ENCODE measurements around the gene ADAM12.

ADAM12 gene

DNA sequence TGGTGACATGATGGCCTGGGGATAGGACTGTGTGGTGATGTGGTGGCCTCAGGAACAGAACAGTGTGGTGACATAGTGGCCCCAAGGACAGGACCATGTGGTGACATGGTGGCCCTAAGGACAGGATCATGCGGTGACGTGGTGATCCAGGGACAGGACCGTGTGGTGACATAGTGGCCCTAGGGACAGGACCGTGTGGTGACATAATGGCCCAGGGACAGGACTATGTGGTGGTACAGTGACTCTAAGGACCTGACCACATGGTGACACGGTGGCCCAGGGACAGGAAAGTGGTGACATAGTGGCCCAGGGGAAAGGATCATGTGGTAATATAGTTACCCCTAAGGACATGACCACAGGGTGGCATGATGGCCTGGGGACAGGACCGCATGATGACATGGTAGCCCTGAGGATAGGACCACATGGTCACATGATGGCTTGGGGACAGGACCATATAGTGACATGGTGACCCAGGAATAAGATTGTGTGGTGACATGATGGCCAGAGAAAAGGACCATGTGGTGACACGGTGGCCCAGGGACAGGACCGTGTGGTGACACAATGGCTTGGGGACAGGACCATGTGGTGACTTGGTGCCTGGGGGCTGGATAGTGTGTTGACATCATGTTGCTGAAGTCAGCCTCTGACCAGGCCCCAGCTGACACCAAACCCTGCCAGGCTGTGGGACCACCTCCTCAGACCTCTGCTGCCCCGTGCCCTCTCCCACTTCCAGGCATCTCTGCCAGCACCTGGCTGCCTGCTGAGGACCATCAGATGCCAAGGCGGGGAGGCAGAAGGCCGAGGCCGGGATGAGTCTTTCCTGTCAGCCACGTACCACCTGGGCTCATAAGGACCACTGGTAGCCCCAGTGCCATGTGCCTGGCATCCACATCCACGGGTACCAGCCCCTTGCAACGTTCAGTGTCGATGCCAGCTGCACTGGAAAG, 99.5 kb downstream of the ADAM12 start:
- ATAC-seq (ENCODE audit: insufficient read depth, low read depth) (no peak), DNase-seq (no peak)
- Histone ChIP-seq H3K27me3 (ENCODE audit: insufficient read depth, low read length, poor library complexity) (no peaks in the 10 kb centered on the region), H3K36me3 (ENCODE audit: insufficient read depth, low read length) (no peaks in the 10 kb centered on the region), H2AFZ (ENCODE audit: low read depth, low read length) (no peak overlapping the region), H3K9me3 (ENCODE audit: insufficient read depth, low read length, severe bottlenecking) (no peaks in the 10 kb centered on the region), H3K27ac (ENCODE audit: low read length) (no peak overlapping the region), H3K79me2 (ENCODE audit: insufficient read depth, low read length) (no peaks in the 10 kb centered on the region), H3K4me2 (ENCODE audit: insufficient read depth, low read length) (no peak overlapping the region), H4K20me1 (ENCODE audit: insufficient read depth, low read length) (no peaks in the 10 kb centered on the region), H3K4me1 (ENCODE audit: insufficient read depth, low read length) (no peaks in the 10 kb centered on the region), H3K9ac (ENCODE audit: low read depth, low read length) (no peak overlapping the region), H3K4me3 (ENCODE audit: low read depth in 1 of 2, low read length in 2 of 2) (no peak overlapping the region)
- no peak for TF ChIP-seq EZH2 (IDR thresholded peaks at IDR 0.05; ENCODE audit: borderline replicate concordance, low read depth, low read length, severe bottlenecking)
- TF ChIP-seq, protein P1, sequence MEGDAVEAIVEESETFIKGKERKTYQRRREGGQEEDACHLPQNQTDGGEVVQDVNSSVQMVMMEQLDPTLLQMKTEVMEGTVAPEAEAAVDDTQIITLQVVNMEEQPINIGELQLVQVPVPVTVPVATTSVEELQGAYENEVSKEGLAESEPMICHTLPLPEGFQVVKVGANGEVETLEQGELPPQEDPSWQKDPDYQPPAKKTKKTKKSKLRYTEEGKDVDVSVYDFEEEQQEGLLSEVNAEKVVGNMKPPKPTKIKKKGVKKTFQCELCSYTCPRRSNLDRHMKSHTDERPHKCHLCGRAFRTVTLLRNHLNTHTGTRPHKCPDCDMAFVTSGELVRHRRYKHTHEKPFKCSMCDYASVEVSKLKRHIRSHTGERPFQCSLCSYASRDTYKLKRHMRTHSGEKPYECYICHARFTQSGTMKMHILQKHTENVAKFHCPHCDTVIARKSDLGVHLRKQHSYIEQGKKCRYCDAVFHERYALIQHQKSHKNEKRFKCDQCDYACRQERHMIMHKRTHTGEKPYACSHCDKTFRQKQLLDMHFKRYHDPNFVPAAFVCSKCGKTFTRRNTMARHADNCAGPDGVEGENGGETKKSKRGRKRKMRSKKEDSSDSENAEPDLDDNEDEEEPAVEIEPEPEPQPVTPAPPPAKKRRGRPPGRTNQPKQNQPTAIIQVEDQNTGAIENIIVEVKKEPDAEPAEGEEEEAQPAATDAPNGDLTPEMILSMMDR (IDR thresholded peaks at IDR 0.05; ENCODE audit: borderline replicate concordance, extremely low read depth, low read length, poor library complexity, severe bottlenecking), result no peak

DNA sequence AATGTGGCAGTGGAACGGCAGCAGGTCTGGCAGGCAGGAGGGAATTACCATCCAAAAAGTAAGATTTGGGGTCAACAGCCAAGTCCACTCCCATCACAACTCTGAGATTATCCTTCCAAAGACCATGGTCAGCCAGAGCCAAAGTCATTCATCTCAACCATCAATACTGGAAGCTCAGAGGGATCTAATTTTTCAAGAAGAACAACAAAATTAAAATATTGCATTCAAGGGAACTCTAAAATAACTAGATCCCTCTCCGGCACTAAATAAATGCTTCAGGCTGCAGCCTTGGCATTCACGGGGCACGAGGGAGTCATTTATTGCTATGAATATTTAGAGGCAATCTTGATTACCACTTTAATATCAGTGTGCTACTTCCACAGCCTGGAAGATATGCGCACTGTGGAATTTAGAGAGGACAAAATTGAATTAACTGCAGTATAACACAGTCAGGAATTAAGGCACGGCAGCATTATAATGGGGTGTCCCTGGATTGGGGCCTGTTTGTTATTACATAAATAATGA, 102.0 kb downstream of the ADAM12 start:
- no peak for ATAC-seq (ENCODE audit: insufficient read depth, low read depth)
- H3K36me3 ChIP-seq (ENCODE audit: insufficient read depth, low read length), result no peaks in the 10 kb centered on the region
- no peaks in the 10 kb centered on the region for H4K20me1 ChIP-seq (ENCODE audit: insufficient read depth, low read length)

DNA sequence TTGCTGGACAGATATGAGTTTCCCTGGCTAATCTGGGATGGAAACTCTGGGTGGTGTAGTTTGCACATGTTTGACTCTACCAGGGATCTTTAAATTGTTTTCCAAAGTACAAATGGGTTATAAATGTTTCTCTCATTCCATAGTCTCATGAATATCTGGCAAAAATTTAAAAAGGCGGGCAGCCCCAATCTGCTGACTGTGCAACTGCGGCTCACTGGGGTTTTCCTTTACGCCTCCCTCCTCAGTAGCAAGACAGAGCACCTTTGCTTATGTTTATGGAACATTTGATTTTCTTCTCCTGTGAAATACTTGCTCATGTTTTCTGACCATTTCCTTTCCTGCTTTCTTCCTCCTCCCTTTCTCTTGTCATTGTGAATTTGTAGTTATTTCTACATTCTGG, 105.0 kb downstream of the ADAM12 start:
- Histone ChIP-seq H3K27ac (ENCODE audit: low read length) (no peak overlapping the region), H3K9me3 (ENCODE audit: insufficient read depth, low read length, severe bottlenecking) (no peaks in the 10 kb centered on the region), H3K4me1 (ENCODE audit: insufficient read depth, low read length) (no peaks in the 10 kb centered on the region), H2AFZ (ENCODE audit: low read depth, low read length) (no peak overlapping the region), H3K79me2 (ENCODE audit: insufficient read depth, low read length) (no peaks in the 10 kb centered on the region), H3K4me2 (ENCODE audit: insufficient read depth, low read length) (no peak overlapping the region), H3K9ac (ENCODE audit: low read depth, low read length) (no peak overlapping the region), H3K4me3 (ENCODE audit: low read depth in 1 of 2, low read length in 2 of 2) (no peak overlapping the region), H3K27me3 (ENCODE audit: insufficient read depth, low read length, poor library complexity) (no peaks in the 10 kb centered on the region), H4K20me1 (ENCODE audit: insufficient read depth, low read length) (no peaks in the 10 kb centered on the region), H3K36me3 (ENCODE audit: insufficient read depth, low read length) (no peaks in the 10 kb centered on the region)
- DNase-seq (no peak), ATAC-seq (ENCODE audit: insufficient read depth, low read depth) (no peak)
- TF ChIP-seq EZH2 (IDR thresholded peaks at IDR 0.05; ENCODE audit: borderline replicate concordance, low read depth, low read length, severe bottlenecking), result no peak
- TF ChIP-seq, protein P1 (IDR thresholded peaks at IDR 0.05; ENCODE audit: borderline replicate concordance, extremely low read depth, low read length, poor library complexity, severe bottlenecking), result no peak

More for the DNA sequence above, 102.0 kb downstream of the ADAM12 start:
- no peaks in the 10 kb centered on the region for H3K79me2 ChIP-seq (ENCODE audit: insufficient read depth, low read length)
- no peak overlapping the region for H3K27ac ChIP-seq (ENCODE audit: low read length)
- H3K27me3 ChIP-seq (ENCODE audit: insufficient read depth, low read length, poor library complexity), result no peaks in the 10 kb centered on the region
- H3K9me3 ChIP-seq (ENCODE audit: insufficient read depth, low read length, severe bottlenecking), result no peaks in the 10 kb centered on the region
- H3K4me1 ChIP-seq (ENCODE audit: insufficient read depth, low read length), result no peaks in the 10 kb centered on the region
- TF ChIP-seq, protein P1 (IDR thresholded peaks at IDR 0.05; ENCODE audit: borderline replicate concordance, extremely low read depth, low read length, poor library complexity, severe bottlenecking), result no peak
- no peak for TF ChIP-seq EZH2 (IDR thresholded peaks at IDR 0.05; ENCODE audit: borderline replicate concordance, low read depth, low read length, severe bottlenecking)
- no peak overlapping the region for H3K9ac ChIP-seq (ENCODE audit: low read depth, low read length)
- DNase-seq, result no peak
- no peak overlapping the region for H2AFZ ChIP-seq (ENCODE audit: low read depth, low read length)
- H3K4me3 ChIP-seq (ENCODE audit: low read depth in 1 of 2, low read length in 2 of 2), result no peak overlapping the region
- H3K4me2 ChIP-seq (ENCODE audit: insufficient read depth, low read length), result no peak overlapping the region
